IPS DF 6.9 (cell line): Measurements from ENCODE around the gene ERCC1.

ENCODE experiments used
- DNase-seq: peaks from one replicate; pipeline ENCODE4 v3.0.0-alpha.2; 2013; ENCODE audit warnings: low read depth, low spot score
- H3K27ac ChIP-seq: one replicate; pipeline ENCODE4 v1.5.1; 2013; ENCODE audit warnings: low read length, control low read depth
- H3K27me3 ChIP-seq: 2 replicates; pipeline ENCODE4 v1.6.1; 2013; ENCODE audit warnings: mild to moderate bottlenecking, low read length; ENCODE audit not compliant: control insufficient read depth, insufficient read depth
- H3K36me3 ChIP-seq: 2 replicates; pipeline ENCODE4 v1.6.1; 2013; ENCODE audit warnings: low read length; ENCODE audit not compliant: control insufficient read depth, insufficient read depth
- H3K4me1 ChIP-seq: 2 replicates; pipeline ENCODE4 v1.6.1; 2013; ENCODE audit warnings: low read length; ENCODE audit not compliant: control insufficient read depth, insufficient read depth
- H3K4me3 ChIP-seq: 2 replicates; pipeline ENCODE4 v1.5.1; 2013; ENCODE audit warnings: mild to moderate bottlenecking, low read length
- H3K9me3 ChIP-seq: 2 replicates; pipeline ENCODE4 v1.6.1; 2013; ENCODE audit warnings: low read length, inconsistent platforms; ENCODE audit not compliant: control insufficient read depth, insufficient read depth
- WGBS: extraction: QIAGEN DNeasy Blood & Tissue Kit; methylation state at CpG from one replicate; pipeline ENCODE4 v1.1.7; 2013; ENCODE audit warnings: mixed read lengths, missing lambda C conversion rate; ENCODE audit not compliant: insufficient read length, insufficient coverage; 5-methylcytosine and 5-hydroxymethylcytosine counted together

ERCC1 gene

DNA sequence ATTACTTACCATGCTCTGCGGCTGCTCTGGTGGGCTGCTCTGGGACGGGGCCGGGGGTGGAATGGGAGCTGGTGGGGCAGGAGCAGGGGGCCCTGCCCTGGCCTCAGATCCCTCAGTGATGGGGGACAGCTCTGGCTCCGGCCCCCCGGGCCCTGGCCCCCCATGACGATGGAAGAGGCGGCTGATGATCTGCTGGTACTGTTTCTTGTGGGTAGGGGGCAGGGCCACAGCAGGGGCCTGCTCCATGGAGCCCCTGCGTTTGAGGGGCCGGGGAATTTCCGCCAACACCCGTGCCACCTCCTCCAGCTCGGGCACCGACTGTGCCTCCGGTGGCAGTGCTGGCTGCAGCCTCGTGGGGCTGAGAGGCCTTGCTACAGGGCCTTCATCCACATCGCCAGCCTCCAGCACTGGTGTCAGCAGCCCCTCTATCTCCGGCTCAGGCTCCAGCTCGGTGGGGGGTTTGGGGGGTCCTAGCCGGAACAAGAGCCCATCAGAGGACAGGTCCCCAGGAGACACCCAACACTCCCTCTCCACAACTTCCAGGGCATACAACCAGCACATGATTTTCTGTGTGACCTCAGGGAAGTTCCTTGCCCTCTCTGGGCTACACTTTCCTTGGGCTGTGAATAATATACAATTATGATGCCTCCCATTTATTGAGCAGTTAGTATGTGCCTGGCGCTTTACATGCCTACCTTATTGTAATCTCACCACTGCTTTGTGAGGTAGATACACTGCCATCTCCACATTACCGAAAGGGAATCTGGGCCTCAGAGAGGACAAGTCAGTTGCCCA is 31.6 kb downstream of the ERCC1 start:
- DNase-seq: no peak
- peaks cover 2% of the 10 kb centered on the region; the same call in 1 of the 2 replicates for H3K27me3 ChIP-seq
- WGBS: no CpG with 5 or more reads among the region's 21 CpGs
- no peak overlapping the region for H3K4me3 ChIP-seq
- H3K9me3 ChIP-seq: no peaks in the 10 kb centered on the region
- H3K27ac ChIP-seq: no peak overlapping the region
- no peaks in the 10 kb centered on the region for H3K36me3 ChIP-seq
- peaks cover 4% of the 10 kb centered on the region; the same call in 1 of the 2 replicates for H3K4me1 ChIP-seq

DNA sequence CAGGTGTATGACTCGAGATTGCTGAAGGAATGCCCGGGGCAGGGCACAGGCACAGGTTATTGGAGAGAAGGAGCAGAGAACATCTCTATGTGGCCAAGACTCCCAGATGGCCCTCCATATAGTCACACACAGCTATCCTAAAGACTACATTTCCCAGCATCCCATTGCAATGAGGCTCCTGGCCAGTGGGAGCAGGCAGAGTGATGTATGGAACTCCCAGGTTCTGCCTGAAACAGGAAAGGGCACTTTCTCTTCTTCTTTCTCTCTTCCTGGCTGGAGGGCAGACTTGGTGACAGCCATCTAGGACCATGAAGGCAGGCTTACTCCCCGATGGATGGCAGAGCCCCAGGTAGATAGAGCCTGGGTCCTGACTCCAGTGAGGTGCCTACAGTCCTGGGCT is 32.4 kb downstream of the ERCC1 start:
- H3K9me3 ChIP-seq: no peaks in the 10 kb centered on the region
- H3K27me3 ChIP-seq: no peaks in the 10 kb centered on the region; the same call in 1 of the 2 replicates
- no peak overlapping the region for H3K27ac ChIP-seq
- no peak for DNase-seq
- H3K4me3 ChIP-seq: no peak overlapping the region
- H3K36me3 ChIP-seq: no peaks in the 10 kb centered on the region
- H3K4me1 ChIP-seq: peaks cover 4% of the 10 kb centered on the region; the same call in 1 of the 2 replicates
- WGBS: no CpG with 5 or more reads among the region's 3 CpGs

DNA sequence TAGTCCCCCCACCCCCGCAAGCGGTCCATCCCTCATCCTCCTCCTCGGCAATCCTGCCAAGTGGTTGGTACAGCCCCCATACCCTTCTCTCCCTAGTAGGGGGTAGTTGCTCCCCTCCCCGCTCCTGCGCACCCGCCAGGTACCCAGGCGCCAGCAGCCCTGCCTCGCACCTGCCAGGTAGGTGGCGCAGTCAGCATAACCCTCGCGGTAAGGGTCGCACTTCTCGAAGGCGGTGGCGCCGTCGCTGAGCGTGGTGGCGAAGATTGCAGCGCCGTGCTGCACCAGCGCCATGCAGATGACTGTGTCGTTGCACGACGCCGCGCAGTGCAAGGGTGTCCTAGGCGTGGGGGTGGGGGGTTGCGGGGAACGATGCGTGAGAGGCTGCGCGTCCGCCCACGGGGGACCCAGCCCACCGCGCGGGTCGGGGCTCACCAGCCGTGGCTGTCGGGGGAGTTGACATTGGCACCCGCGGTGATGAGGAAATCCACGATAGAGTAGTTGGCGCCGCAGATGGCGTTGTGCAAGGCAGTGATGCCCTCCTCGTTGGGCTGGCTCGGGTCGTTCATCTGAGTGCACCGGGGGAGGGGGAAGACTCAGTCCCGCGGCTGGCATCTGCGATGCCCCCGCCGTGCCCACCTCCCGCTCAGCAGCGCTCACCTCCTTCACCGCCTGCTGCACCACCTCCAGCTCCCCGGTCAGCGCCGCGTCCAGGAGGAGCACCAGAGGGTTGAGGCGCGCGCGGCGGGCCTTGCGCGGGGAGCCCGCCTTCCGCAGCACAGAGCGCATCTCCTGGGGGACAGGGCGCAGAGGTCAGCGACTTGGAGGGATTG is 38.1 kb downstream of the ERCC1 start:
- H3K27ac ChIP-seq: no peak overlapping the region
- peaks cover 6% of the 10 kb centered on the region for H3K4me1 ChIP-seq
- DNase-seq: no peak
- no peaks in the 10 kb centered on the region for H3K9me3 ChIP-seq
- peak overlapping the region; percentile 17; the same call in 1 of the 2 replicates for H3K4me3 ChIP-seq
- no CpG with 5 or more reads among the region's 75 CpGs for WGBS
- no peaks in the 10 kb centered on the region for H3K36me3 ChIP-seq
- H3K27me3 ChIP-seq: peaks cover 9% of the 10 kb centered on the region; the same call in 1 of the 2 replicates

DNA sequence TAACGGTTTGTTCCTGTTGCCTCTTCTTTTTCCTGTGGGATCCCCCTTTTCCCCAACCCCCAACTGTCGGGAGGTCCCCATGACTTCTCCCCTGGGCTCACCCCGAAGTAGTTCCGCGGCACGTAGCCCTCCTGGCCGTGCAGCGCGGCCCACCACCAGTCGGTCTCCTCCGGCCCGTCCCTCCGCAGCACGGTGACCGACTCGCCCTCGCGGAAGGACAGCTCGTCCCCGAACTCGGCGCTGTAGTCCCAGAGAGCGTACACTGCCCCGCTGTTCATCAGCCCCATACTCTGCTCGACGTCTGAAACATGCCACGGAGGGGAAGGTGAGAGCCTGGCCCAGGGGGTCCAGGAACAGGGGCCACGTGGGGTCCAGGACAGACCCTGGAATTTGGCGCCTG is 41.3 kb downstream of the ERCC1 start:
- H3K27ac ChIP-seq: no peak overlapping the region
- peaks cover 9% of the 10 kb centered on the region; the same call in 1 of the 2 replicates for H3K27me3 ChIP-seq
- H3K4me1 ChIP-seq: peaks cover 6% of the 10 kb centered on the region
- DNase-seq: no peak
- no CpG with 5 or more reads among the region's 29 CpGs for WGBS
- H3K9me3 ChIP-seq: no peaks in the 10 kb centered on the region
- H3K36me3 ChIP-seq: no peaks in the 10 kb centered on the region
- H3K4me3 ChIP-seq: no peak overlapping the region

- WGBS: no CpG with 5 or more reads among the region's 1 CpG
- Histone ChIP-seq H3K4me1 (peaks cover 3% of the 10 kb centered on the region; the same call in 1 of the 2 replicates), H3K9me3 (no peaks in the 10 kb centered on the region), H3K36me3 (no peaks in the 10 kb centered on the region), H3K27me3 (peaks cover 4% of the 10 kb centered on the region; the same call in 1 of the 2 replicates), H3K27ac (no peak overlapping the region), H3K4me3 (no peak overlapping the region)
- no peak for DNase-seq
Measured at GRCh38 chr19:45380107-45380506, 43.6 kb downstream of the ERCC1 start.

GRCh38 chr19:45376045-45376724 is 47.5 kb downstream of the ERCC1 start:
- Histone ChIP-seq H3K4me3 (no peak overlapping the region), H3K27me3 (no peaks in the 10 kb centered on the region), H3K4me1 (no peaks in the 10 kb centered on the region), H3K36me3 (no peaks in the 10 kb centered on the region), H3K27ac (no peak overlapping the region), H3K9me3 (no peaks in the 10 kb centered on the region)
- peak; percentile 79 for DNase-seq
- WGBS: no CpG with 5 or more reads among the region's 13 CpGs

DNA sequence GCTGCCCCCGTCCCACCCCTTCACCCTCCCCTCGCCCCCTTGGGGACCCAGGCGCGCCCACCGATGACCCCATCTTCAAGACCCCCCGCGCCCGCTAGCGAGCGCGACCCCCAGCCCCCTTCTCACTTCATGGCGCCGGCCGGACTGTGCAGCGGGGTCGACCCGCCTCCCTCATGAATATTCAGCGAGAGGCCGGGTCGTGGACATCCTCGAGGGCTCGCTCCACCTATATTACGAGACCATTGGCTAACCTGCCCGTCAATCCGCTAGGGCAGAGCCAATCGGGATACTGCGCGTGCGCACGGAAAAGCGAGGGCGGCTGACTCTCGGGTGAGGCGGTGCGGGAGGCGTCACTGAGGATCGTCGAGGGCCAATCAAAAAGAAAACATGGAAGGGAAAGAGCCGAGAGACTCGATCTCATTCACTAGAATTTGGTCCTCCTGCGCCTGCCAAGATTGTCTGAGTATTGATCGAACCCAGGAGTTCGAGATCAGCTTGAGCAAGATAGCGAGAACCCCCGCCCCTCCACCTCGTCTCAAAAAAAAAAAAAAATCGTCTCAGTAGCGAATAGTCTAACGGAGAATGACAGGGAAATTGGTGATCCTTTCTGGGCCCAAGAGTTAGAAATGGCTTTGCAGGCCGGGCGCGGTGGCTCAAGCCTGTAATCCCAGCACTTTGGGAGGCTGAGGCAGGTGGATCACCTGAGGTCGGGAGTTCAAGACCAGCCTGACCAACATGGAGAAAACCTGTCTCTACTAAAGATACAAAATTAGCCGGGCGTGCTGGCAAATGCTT is 53.1 kb downstream of the ERCC1 start, which contains the start of gene ERCC2:
Gene ERCC2, minus strand, starts transcription at position 164 of the 795 bp plus-strand sequence. Its CDS starts 33 bp downstream, at position 131.
- Histone ChIP-seq H3K36me3 (no peaks in the 10 kb centered on the region; the same call in 1 of the 2 replicates), H3K27ac (no peak within 1 kb of the TSS), H3K4me1 (peaks cover 4% of the 10 kb centered on the region), H3K27me3 (no peaks in the 10 kb centered on the region), H3K9me3 (no peaks in the 10 kb centered on the region; the same call in 1 of the 2 replicates), H3K4me3 (peak within 1 kb of the TSS; percentile 94)
- WGBS: no CpG with 5 or more reads among the region's 55 CpGs
- peak; percentile 98 for DNase-seq

- Histone ChIP-seq H3K27ac (no peak overlapping the region), H3K36me3 (peaks cover 10% of the 10 kb centered on the region), H3K4me1 (peaks cover 4% of the 10 kb centered on the region), H3K4me3 (no peak overlapping the region), H3K27me3 (no peaks in the 10 kb centered on the region), H3K9me3 (no peaks in the 10 kb centered on the region; the same call in 1 of the 2 replicates)
- WGBS: no CpG with 5 or more reads among the region's 11 CpGs
- no peak for DNase-seq
Measured at GRCh38 chr19:45368737-45369340, 54.9 kb downstream of the ERCC1 start.

GRCh38 chr19:45368127-45368526 is 55.6 kb downstream of the ERCC1 start:
- Histone ChIP-seq H3K4me1 (peaks cover 4% of the 10 kb centered on the region), H3K36me3 (peaks cover 17% of the 10 kb centered on the region), H3K9me3 (no peaks in the 10 kb centered on the region; the same call in 1 of the 2 replicates), H3K27me3 (no peaks in the 10 kb centered on the region), H3K27ac (no peak overlapping the region), H3K4me3 (no peak overlapping the region)
- DNase-seq: no peak
- no CpG with 5 or more reads among the region's 4 CpGs for WGBS
